A673 (cell line): ENCODE data around the gene CCDC102A. TPM values are rescaled to one million over a fixed set of nuclear protein-coding genes. Genes with fewer than 3 reads are reported as not detected.

ENCODE experiments used
- BruUV-seq: library from RNA; stranded (reverse); fragments of 400-500 nt; replicated peaks from 2 replicates; lab custom pipeline; 2021; lab: Mats Ljungman, UMichigan
- CTCF ChIA-PET: fragments of 300-600 bp; sonication (Branson Sonifier 250); formaldehyde crosslinking; loops from one replicate; lab custom pipeline; 2022; ENCODE audit warnings: antibody characterized with exemption; lab: Charles Lee
- POLR2A ChIA-PET: fragments of 300-600 bp; sonication (Branson Sonifier 250); formaldehyde crosslinking; loops from one replicate; lab custom pipeline; 2022; ENCODE audit warnings: antibody characterized with exemption; ENCODE audit not compliant: low non-redundant PET; lab: Charles Lee
- DNase-seq: peaks from one replicate; pipeline ENCODE4 v3.0.0-alpha.2; 2015; ENCODE audit warnings: low spot score
- H3K27ac ChIP-seq: fragments of 200-600 bp; sonication (generic); 2 replicates; pipeline ENCODE4 v1.5.1; 2016; ENCODE audit warnings: mixed run types, low read depth, mild to moderate bottlenecking, mixed read lengths, antibody characterized with exemption, low read length; ENCODE audit not compliant: poor library complexity, severe bottlenecking
- H3K27me3 ChIP-seq: fragments of 200-600 bp; sonication (generic); replicated peaks from 2 replicates; pipeline ENCODE4 v1.6.1; 2017; ENCODE audit warnings: mixed run types, low read depth, mild to moderate bottlenecking, mixed read lengths, antibody characterized with exemption, low read length; ENCODE audit not compliant: insufficient read depth, poor library complexity
- H3K36me3 ChIP-seq: fragments of 200-600 bp; sonication (generic); 2 replicates; pipeline ENCODE4 v1.6.1; 2016; ENCODE audit warnings: mixed run types, mild to moderate bottlenecking, mixed read lengths, antibody characterized with exemption, low read length; ENCODE audit not compliant: insufficient read depth, poor library complexity, severe bottlenecking
- H3K4me1 ChIP-seq: fragments of 200-600 bp; sonication (generic); 2 replicates; pipeline ENCODE4 v1.6.1; 2017; ENCODE audit warnings: mixed run types, mild to moderate bottlenecking, mixed read lengths, antibody characterized with exemption, low read length; ENCODE audit not compliant: insufficient read depth, poor library complexity, severe bottlenecking
- H3K4me3 ChIP-seq: fragments of 200-600 bp; sonication (generic); 2 replicates; pipeline ENCODE4 v1.5.1; 2016; ENCODE audit warnings: low read depth, mixed run types, mild to moderate bottlenecking, mixed read lengths, low read length; ENCODE audit not compliant: poor library complexity, severe bottlenecking
- H3K9me3 ChIP-seq: fragments of 200-600 bp; sonication (generic); 2 replicates; pipeline ENCODE4 v1.6.1; 2016; ENCODE audit warnings: mixed run types, low read depth, mild to moderate bottlenecking, mixed read lengths, antibody characterized with exemption, low read length; ENCODE audit not compliant: poor library complexity, severe bottlenecking
- EZH2 ChIP-seq: fragments of 200-600 bp; sonication (generic); IDR thresholded peaks from 2 replicates; pipeline ENCODE4 v1.6.1; 2017; ENCODE audit warnings: borderline replicate concordance, low read depth, mild to moderate bottlenecking, mixed read lengths, antibody characterized with exemption, low read length; ENCODE audit not compliant: poor library complexity, severe bottlenecking
- intact Hi-C: fragments of 100-400 bp; cut with micrococcal nuclease; formaldehyde crosslinking; loops from one replicate; pipeline ENCODE4 v1.10.0; 2022; ENCODE audit not compliant: unreplicated experiment
- total RNA-seq: library from RNA; stranded (reverse); gene quantifications from 2 replicates; pipeline ENCODE4 v1.2.3, GENCODE V29; 2021
- TF ChIP-seq, protein P1 (sequence below): fragments of 300-800, 200-600 bp; sonication (generic); conservative IDR thresholded peaks from 2 replicates; pipeline ENCODE4 v1.5.1; 2017; ENCODE audit warnings: low read depth, mild to moderate bottlenecking, antibody characterized with exemption, low read length, moderate library complexity, mixed read lengths

The CCDC102A gene
- total RNA-seq, 1 experiment from 2014 or later: 10.3 TPM

DNA sequence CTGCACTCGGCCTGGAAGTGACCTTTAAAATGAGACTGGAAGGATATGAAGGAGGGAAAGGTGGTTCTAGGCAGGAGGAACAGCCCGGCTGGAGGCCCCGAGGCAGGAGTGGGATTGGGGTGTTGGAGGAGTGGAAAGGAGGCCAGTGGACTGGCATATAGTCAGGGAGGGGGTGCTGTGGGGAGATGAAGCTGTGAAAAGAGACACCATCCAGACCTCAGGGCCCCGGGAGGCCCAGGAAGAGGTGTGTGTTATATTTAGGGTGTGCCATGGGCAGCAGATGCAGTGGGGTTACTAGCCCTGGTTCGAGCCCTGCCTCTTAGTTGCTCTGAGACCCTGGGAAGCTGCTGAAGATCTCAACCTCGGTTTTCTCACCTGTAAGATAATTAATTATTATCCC, 31.2 kb downstream of the CCDC102A start:
- ChIA-PET POLR2A (interaction anchor here (0.6 kb wide), 1 partner anchor 58 kb away, joined by 4 read pairs; the partner anchor contains the start of genes CIAPIN1 and COQ9), CTCF (no interaction called here)
- no peak for DNase-seq
- no peak overlapping the region for H3K4me3 ChIP-seq
- no peak overlapping the region for H3K27ac ChIP-seq
- no peaks in the 10 kb centered on the region for H3K4me1 ChIP-seq
- H3K27me3 ChIP-seq: no peaks in the 10 kb centered on the region
- intact Hi-C loops: no loop called here
- no TSS peak for BruUV-seq
- no peaks in the 10 kb centered on the region for H3K36me3 ChIP-seq
- TF ChIP-seq, protein P1, sequence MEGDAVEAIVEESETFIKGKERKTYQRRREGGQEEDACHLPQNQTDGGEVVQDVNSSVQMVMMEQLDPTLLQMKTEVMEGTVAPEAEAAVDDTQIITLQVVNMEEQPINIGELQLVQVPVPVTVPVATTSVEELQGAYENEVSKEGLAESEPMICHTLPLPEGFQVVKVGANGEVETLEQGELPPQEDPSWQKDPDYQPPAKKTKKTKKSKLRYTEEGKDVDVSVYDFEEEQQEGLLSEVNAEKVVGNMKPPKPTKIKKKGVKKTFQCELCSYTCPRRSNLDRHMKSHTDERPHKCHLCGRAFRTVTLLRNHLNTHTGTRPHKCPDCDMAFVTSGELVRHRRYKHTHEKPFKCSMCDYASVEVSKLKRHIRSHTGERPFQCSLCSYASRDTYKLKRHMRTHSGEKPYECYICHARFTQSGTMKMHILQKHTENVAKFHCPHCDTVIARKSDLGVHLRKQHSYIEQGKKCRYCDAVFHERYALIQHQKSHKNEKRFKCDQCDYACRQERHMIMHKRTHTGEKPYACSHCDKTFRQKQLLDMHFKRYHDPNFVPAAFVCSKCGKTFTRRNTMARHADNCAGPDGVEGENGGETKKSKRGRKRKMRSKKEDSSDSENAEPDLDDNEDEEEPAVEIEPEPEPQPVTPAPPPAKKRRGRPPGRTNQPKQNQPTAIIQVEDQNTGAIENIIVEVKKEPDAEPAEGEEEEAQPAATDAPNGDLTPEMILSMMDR: no peak
- no peak for TF ChIP-seq EZH2
- H3K9me3 ChIP-seq: no peaks in the 10 kb centered on the region

DNA sequence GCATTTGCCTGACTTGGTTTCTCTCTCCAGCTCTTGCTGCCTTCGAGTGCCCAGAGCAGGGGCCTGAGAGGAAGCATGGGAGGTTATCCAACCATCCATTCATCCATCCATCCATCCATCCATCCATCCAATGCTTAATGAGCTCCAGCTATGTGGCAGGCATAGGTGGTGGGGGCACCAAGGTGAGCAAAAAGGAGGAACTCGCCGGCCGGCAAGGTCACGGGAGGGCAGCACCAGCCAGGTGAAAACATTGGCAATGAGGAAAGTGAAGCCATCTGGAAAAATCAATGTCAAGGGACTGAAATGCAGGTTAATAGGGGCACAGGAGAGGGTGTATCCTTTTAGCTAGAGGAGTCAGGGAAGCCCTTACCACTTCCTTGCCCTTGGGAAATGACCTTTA, 31.9 kb downstream of the CCDC102A start:
- POLR2A ChIA-PET: no interaction called here
- CTCF ChIA-PET: no interaction called here
- intact Hi-C loops: no loop called here
- no TSS peak for BruUV-seq
- DNase-seq: no peak
- no peaks in the 10 kb centered on the region for H3K27me3 ChIP-seq
- H3K9me3 ChIP-seq: no peaks in the 10 kb centered on the region
- H3K4me1 ChIP-seq: no peaks in the 10 kb centered on the region
- H3K27ac ChIP-seq: no peak overlapping the region
- no peaks in the 10 kb centered on the region for H3K36me3 ChIP-seq
- TF ChIP-seq, protein P1: no peak
- TF ChIP-seq EZH2: no peak
- no peak overlapping the region for H3K4me3 ChIP-seq

DNA sequence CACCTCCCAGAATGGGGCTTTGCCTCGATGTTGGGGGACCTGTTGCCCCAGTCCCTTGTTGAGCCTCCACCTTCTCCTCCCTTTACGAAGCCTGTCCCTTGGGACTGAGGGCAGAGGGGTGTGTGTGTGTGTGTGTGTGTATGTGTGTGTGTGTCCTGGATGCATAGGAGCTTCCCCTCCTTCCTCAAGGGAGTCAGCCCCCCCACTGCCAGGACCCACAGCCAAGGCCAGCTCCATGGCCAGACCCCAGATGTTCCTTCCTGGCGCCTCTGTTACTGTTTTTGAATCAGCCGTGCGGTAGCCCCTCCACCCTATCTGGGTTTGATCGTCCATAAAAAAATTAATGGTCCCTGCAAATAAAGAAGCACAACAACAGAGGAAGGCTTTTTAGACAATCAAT, 32.4 kb downstream of the CCDC102A start:
- H3K4me1 ChIP-seq: no peaks in the 10 kb centered on the region
- intact Hi-C loops: no loop called here
- no TSS peak for BruUV-seq
- no peak for DNase-seq
- H3K9me3 ChIP-seq: no peaks in the 10 kb centered on the region
- no peaks in the 10 kb centered on the region for H3K27me3 ChIP-seq
- POLR2A ChIA-PET: no interaction called here
- H3K36me3 ChIP-seq: no peaks in the 10 kb centered on the region
- TF ChIP-seq EZH2: no peak
- TF ChIP-seq, protein P1: no peak
- CTCF ChIA-PET: no interaction called here
- no peak overlapping the region for H3K27ac ChIP-seq
- H3K4me3 ChIP-seq: no peak overlapping the region
